Measurements from ENCODE around the gene TECR. TPM values are rescaled to one million over a fixed set of nuclear protein-coding genes. Genes with fewer than 3 reads are reported as not detected.

Gene TECR
- total and polyA plus RNA-seq, 9 of the 15 experiments (the other 6 are each of a cell fraction or from before 2014, with no cell fraction given): 29.3 to 211 (median 81.4) TPM

DNA sequence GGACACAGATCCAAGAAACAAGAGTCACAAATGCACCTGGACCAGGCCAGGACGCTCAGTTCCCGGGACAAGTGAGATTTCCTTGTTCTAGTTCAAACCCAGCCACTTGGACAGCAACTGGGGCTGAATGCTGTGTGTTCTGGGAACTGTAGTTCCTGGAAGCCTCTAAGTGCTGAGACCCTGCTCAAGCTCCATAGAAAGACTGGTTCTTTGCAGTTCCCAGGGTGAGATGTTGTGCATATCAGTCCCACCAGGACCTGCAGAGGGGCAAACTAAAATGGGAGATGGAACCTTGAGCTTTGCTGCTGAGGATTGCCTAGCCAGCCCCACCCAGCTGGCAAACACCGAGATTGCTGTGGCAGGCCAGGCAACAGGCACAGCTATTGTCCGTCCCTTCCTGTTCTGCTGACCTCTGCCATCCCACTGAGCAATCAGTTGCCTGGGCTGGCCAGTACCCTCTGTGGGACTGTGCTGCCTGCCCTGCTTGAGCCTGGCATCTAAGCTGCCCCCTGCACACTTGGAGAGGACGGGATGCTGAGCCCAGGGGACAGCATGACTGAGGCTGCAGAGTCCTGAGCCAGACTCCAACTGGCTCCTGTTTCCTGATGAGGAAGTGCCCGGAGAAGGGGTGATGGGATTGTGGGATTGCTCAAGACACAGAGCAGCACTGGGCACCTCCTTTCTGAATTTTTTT, 32.0 kb upstream of the TECR start:
- no peaks in the 10 kb centered on the region for H4K20me1 ChIP-seq (replicated peaks; ENCODE audit: control insufficient read depth, insufficient read depth, low read length)
- FAIRE-seq: peak; percentile 84
- no peak overlapping the region for H3K27ac ChIP-seq (ENCODE audit: extremely low read depth, low read depth, low read length)
- peaks cover 16 to 29% of the 10 kb centered on the region in 2 experiments; a peak in 4 of 5 replicates for H3K4me1 ChIP-seq (replicated peaks in 1 of 2; ENCODE audit: control insufficient read depth in 2 of 2, insufficient read depth in 2 of 2, low read length in 2 of 2)
- H3K9me3 ChIP-seq (replicated peaks; ENCODE audit: control insufficient read depth, insufficient read depth, low read depth, low read length): no peaks in the 10 kb centered on the region
- H3K9ac ChIP-seq (ENCODE audit: insufficient read depth in 1 of 2, low read depth in 2 of 2, low read length in 2 of 2): peak overlapping the region in 1 of 2 experiments; percentile 80; a peak in 2 of 4 replicates
- peaks cover 5% of the 10 kb centered on the region; the same call in 2 of the 3 replicates for H3K79me2 ChIP-seq (ENCODE audit: control insufficient read depth, insufficient read depth, low read length)
- ATAC-seq: peak; percentile 19; the same call in 1 of the 3 replicates
- no peaks in the 10 kb centered on the region for H3K9me1 ChIP-seq (ENCODE audit: control insufficient read depth, insufficient read depth, low read length)
- intact Hi-C loops (cut with micrococcal nuclease): no loop called here
- no peaks in the 10 kb centered on the region for H3K27me3 ChIP-seq (ENCODE audit: control insufficient read depth in 2 of 2, insufficient read depth in 2 of 2, low read length in 2 of 2)
- peak in 2 of 4 experiments; percentile 6 to 69 for DNase-seq (ENCODE audit: extremely low read depth in 1 of 4, low spot score in 3 of 4)
- H3K36me3 ChIP-seq (ENCODE audit: control insufficient read depth, insufficient read depth, low read length): no peaks in the 10 kb centered on the region
- peak overlapping the region; percentile 93 for H2AFZ ChIP-seq (ENCODE audit: low read depth, low read length)
- POLR2A ChIA-PET: interaction anchor here (0.7 to 2.1 kb wide), 5 partner anchors 9 to 20 kb away, joined by 3 to 11 read pairs (median 7); no protein-coding TSS in a partner anchor
- BruUV-seq (replicated peaks): no TSS peak
- H3K4me3 ChIP-seq: no peak overlapping the region
- in situ Hi-C loops (cut with MboI): no loop called here
- 33% methylated on average over 6 of the region's 6 CpGs for WGBS (ENCODE audit: insufficient coverage, low coverage, missing lambda C conversion rate)
- peak overlapping the region; percentile 82; the same call in 1 of the 2 replicates for H3K4me2 ChIP-seq (ENCODE audit: insufficient read depth, low read length)
- CTCF ChIA-PET (ENCODE audit: low intra/inter-chr PET ratio): interaction anchor here (0.6 kb wide), 1 partner anchor 11 kb away, joined by 3 read pairs; no protein-coding TSS in a partner anchor
- TF ChIP-seq GTF2A2 (tag; IDR thresholded peaks at IDR 0.05) (no peak), CUX1 (CRISPR knock-in tag; IDR thresholded peaks at IDR 0.05) (no peak), E2F1 (CRISPR knock-in tag; IDR thresholded peaks at IDR 0.05) (no peak), HCFC1 (IDR thresholded peaks at IDR 0.05; ENCODE audit: low read depth, low read length) (peak; percentile 71), NR2C1 (IDR thresholded peaks at IDR 0.05) (no peak), NR2C1 (tag; IDR thresholded peaks at IDR 0.05) (no peak), MTA1 (IDR thresholded peaks at IDR 0.05; ENCODE audit: borderline replicate concordance) (no peak), ZNF174 (CRISPR knock-in tag; IDR thresholded peaks at IDR 0.05) (no peak), NBN (IDR thresholded peaks at IDR 0.05; ENCODE audit: low read depth) (no peak), IRF2 (CRISPR knock-in tag; IDR thresholded peaks at IDR 0.05) (no peak), RB1 (IDR thresholded peaks at IDR 0.05; ENCODE audit: low read depth) (no peak), ZNF143 (CRISPR knock-in tag; IDR thresholded peaks at IDR 0.05) (peak; percentile 67), TEAD1 (CRISPR knock-in tag; IDR thresholded peaks at IDR 0.05) (0 out of 4 replicates have a peak, but pooled peaks of 1 of the 2 experiments have one; percentile 35), ZBTB34 (CRISPR knock-in tag; IDR thresholded peaks at IDR 0.05) (no peak), SPI1 (IDR thresholded peaks at IDR 0.05; ENCODE audit: borderline replicate concordance, low read depth, low read length) (peak; percentile 15; the same call in 1 of the 2 replicates)
